Measurements from ENCODE around the gene CH25H. TPM values are rescaled to one million over a fixed set of nuclear protein-coding genes. Genes with fewer than 3 reads are reported as not detected.

CH25H gene
- total RNA-seq, 1 experiment from 2014 or later = 1.0 TPM

- H3K4me3 Mint-ChIP-seq = no peak overlapping the region
- Histone ChIP-seq H2BK120ac (ENCODE audit: low read depth, low read length, poor library complexity, severe bottlenecking) (no peak overlapping the region), H3K23me2 (ENCODE audit: insufficient read length, low read depth, low read length, poor library complexity, severe bottlenecking) (peaks cover 8% of the 10 kb centered on the region), H3K9me3 (ENCODE audit: control insufficient read depth, low read depth, low read length) (no peaks in the 10 kb centered on the region), H3K14ac (ENCODE audit: insufficient read depth, low read length) (no peak overlapping the region), H3K9ac (ENCODE audit: extremely low read depth, insufficient read length, low read length) (no peak overlapping the region), H3K23ac (ENCODE audit: insufficient read length, low read depth, low read length) (no peak overlapping the region), H3T11ph (ENCODE audit: low read length) (no peak overlapping the region), H2AK5ac (ENCODE audit: insufficient read length, low read length) (no peak overlapping the region), H4K5ac (ENCODE audit: insufficient read length, low read depth, low read length) (no peak overlapping the region), H4K91ac (ENCODE audit: insufficient read length, low read depth, low read length) (no peak overlapping the region), H4K20me1 (ENCODE audit: control insufficient read depth, insufficient read depth, insufficient read length) (no peaks in the 10 kb centered on the region), H3K79me2 (ENCODE audit: insufficient read depth, low read length) (no peaks in the 10 kb centered on the region), H3K79me1 (ENCODE audit: insufficient read depth, low read depth, low read length, poor library complexity, severe bottlenecking) (no peaks in the 10 kb centered on the region), H2BK12ac (ENCODE audit: insufficient read length, low read depth, low read length) (no peak overlapping the region), H2BK20ac (ENCODE audit: low read depth, low read length, poor library complexity, severe bottlenecking) (no peak overlapping the region), H3K56ac (ENCODE audit: insufficient read length, low read depth, low read length) (no peak overlapping the region), H3K18ac (ENCODE audit: insufficient read length, low read depth, low read length) (no peak overlapping the region), H2BK5ac (ENCODE audit: insufficient read length, low read length) (no peak overlapping the region), H3K4ac (ENCODE audit: low read depth, low read length) (no peak overlapping the region), H2BK15ac (ENCODE audit: low read depth, low read length) (no peak overlapping the region), H2AFZ (ENCODE audit: low read length) (no peak overlapping the region), H3K27me3 (ENCODE audit: insufficient read depth, low read length) (peaks cover 10% of the 10 kb centered on the region; the same call in 1 of the 2 replicates), H3K4me2 (ENCODE audit: insufficient read depth, insufficient read length, low read length) (no peak overlapping the region), H3K27ac (ENCODE audit: insufficient read length, low read depth, low read length) (no peak overlapping the region), H4K8ac (replicated peaks; ENCODE audit: insufficient read length, low read depth, low read length) (no peak overlapping the region), H3K4me1 (ENCODE audit: insufficient read depth, low read length) (no peaks in the 10 kb centered on the region)
- no peaks in the 10 kb centered on the region for H3K27me3 Mint-ChIP-seq (ENCODE audit: low read depth)
- peaks cover 14 to 15% of the 10 kb centered on the region in 2 experiments for H3K4me1 Mint-ChIP-seq
- no peaks in the 10 kb centered on the region for H3K36me3 Mint-ChIP-seq (ENCODE audit: insufficient read depth in 1 of 3, low read depth in 3 of 3)
- TF ChIP-seq, protein P1, sequence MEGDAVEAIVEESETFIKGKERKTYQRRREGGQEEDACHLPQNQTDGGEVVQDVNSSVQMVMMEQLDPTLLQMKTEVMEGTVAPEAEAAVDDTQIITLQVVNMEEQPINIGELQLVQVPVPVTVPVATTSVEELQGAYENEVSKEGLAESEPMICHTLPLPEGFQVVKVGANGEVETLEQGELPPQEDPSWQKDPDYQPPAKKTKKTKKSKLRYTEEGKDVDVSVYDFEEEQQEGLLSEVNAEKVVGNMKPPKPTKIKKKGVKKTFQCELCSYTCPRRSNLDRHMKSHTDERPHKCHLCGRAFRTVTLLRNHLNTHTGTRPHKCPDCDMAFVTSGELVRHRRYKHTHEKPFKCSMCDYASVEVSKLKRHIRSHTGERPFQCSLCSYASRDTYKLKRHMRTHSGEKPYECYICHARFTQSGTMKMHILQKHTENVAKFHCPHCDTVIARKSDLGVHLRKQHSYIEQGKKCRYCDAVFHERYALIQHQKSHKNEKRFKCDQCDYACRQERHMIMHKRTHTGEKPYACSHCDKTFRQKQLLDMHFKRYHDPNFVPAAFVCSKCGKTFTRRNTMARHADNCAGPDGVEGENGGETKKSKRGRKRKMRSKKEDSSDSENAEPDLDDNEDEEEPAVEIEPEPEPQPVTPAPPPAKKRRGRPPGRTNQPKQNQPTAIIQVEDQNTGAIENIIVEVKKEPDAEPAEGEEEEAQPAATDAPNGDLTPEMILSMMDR (conservative IDR thresholded peaks at IDR 0.05) = no peak
- no peaks in the 10 kb centered on the region for H3K9me3 Mint-ChIP-seq
- no CpG with 5 or more reads among the region's 2 CpGs for WGBS (ENCODE audit: extremely low coverage, insufficient read length, low lambda C conversion rate)
- H3K27ac Mint-ChIP-seq = no peak overlapping the region
- DNase-seq = no peak
These were observed 5.1 kb downstream of the CH25H start for GRCh38 chr10:89202033-89202425.

Measured in H9 (cell line).